Activated T-cell treated with anti-CD3 and anti-CD28 coated beads, Interleukin-2, amount 50 U/mL, for 72 hours (primary cell): ENCODE measurements around the gene HES4. TPM values are rescaled to one million over a fixed set of nuclear protein-coding genes. Genes with fewer than 3 reads are reported as not detected.

Experiments used
- ATAC-seq, 2 donors: fragments of 150-1000 bp; cut with Tn5 transposase; replicated peaks in 1 of 2; 2 replicates each; pipeline ENCODE4 v1.10.0; 2021; ENCODE audit warnings: moderate library complexity in 2 of 2, mild to moderate bottlenecking in 1 of 2
- DNase-seq, 2 donors: peaks; one replicate each; pipeline ENCODE4 v3.0.0; 2021 to 2022; ENCODE audit warnings: mixed read lengths in 1 of 2
- H3K27ac Mint-ChIP-seq: one replicate; pipeline ENCODE4 v1.8.0; 2022; ENCODE audit warnings: mild to moderate bottlenecking, moderate library complexity, mixed read lengths
- H3K27me3 Mint-ChIP-seq: one replicate; pipeline ENCODE4 v1.8.0; 2022; ENCODE audit warnings: low read depth, mixed read lengths
- H3K36me3 Mint-ChIP-seq, 2 donors: one replicate each; pipeline ENCODE4 v1.8.0; 2022; ENCODE audit warnings: mixed read lengths in 2 of 2, mild to moderate bottlenecking in 1 of 2; ENCODE audit not compliant: insufficient read depth in 2 of 2
- H3K4me1 Mint-ChIP-seq: one replicate; pipeline ENCODE4 v1.8.0; 2022; ENCODE audit warnings: low read depth, mixed read lengths
- H3K4me3 Mint-ChIP-seq, 2 donors: one replicate each; pipeline ENCODE4 v1.8.0; 2022; ENCODE audit warnings: mild to moderate bottlenecking in 2 of 2, mixed read lengths in 2 of 2, moderate library complexity in 2 of 2
- H3K9me3 Mint-ChIP-seq, 2 donors: one replicate each; pipeline ENCODE4 v1.8.0; 2022; ENCODE audit warnings: mixed read lengths in 2 of 2
- total RNA-seq, 2 donors: library from RNA; stranded (reverse); gene quantifications; one replicate each; pipeline ENCODE4 v1.2.3, GENCODE V29; 2022

Gene HES4
- total RNA-seq, 2 donors from 2014 or later, result 7.8 to 9.9 TPM

DNA sequence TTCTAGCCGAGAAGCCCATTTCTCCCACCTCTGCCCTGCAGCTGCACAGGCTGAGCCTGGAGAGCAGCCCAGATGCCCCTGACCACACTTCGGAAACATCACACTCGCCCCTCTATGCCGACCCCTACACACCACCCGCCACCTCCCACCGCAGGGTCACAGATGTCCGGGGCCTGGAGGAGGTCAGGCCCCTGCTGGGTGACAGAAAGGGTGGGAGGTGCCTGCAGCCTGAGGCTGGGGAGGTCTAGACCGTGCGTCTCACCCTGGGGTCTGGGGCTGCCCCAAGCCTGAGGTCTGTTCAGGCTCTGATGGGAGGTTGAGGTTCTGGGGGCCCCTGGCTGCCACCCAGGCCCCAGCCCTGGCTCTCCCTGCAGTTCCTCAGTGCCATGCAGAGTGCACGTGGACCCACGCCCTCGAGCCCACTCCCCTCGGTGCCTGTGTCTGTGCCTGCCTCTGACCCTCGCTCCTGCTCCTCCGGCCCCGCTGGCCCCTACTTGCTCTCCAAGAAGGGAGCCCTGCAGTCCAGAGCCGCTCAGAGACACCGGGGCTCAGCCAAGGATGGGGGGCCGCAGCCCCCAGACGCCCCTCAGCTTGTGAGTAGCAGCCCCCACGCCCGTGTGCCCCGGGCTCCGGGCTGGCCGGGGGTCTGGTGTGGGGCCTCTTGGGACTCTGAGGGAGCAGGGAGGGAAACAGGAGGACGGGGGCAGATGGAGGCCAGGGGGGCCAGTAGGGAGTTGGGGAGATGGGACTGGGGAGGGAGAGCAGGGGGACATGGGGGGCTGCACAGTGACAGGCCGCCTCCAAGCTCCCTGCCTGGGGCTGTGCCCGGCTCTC lies 26.2 kb downstream of the HES4 start:
- Mint-ChIP-seq H3K27ac (no peak overlapping the region), H3K4me3 (no peak overlapping the region)
- no peak for DNase-seq

DNA sequence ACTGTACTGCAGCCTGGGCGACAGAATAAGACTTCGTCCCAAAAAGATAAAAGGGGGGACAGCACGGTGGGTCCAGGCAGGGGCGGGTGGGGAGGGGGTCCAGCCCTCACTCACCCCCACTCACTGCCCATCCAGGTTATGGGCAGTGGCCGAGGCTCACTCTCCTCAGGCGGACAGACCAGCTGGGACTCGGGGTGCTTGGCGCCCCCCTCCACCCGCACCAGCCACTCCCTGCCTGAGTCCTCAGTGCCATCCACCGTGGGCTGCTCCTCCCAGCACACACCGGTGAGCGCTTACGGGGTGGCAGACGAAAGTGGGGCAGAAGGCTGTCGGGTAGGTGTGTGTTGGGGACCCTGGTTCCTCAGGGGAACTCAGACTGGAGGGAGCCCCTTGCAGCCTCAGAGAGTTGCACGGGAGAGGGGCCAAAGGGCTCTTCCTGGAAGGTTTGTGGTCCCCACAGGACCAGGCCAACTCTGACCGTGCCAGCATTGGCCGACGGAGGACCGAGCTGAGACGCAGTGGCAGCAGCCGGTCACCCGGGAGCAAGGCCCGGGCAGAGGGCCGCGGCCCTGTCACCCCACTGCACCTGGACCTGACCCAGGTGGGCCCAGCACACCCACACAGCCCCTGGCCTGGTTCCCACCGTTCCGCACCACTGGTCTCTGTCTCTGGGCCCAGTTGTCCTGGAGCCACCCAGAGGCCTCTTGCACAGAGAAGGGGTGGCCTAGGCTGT lies 27.0 kb downstream of the HES4 start:
- Mint-ChIP-seq H3K36me3 (no peaks in the 10 kb centered on the region), H3K27me3 (peaks cover 31% of the 10 kb centered on the region), H3K9me3 (peaks cover 0 to 6% of the 10 kb centered on the region in 2 donors), H3K27ac (no peak overlapping the region), H3K4me3 (no peak overlapping the region), H3K4me1 (no peaks in the 10 kb centered on the region)
- ATAC-seq (no peak), DNase-seq (no peak)

More for the DNA sequence above, 26.2 kb downstream of the HES4 start:
- H3K27me3 Mint-ChIP-seq, result peaks cover 24% of the 10 kb centered on the region
- H3K9me3 Mint-ChIP-seq, result peaks cover 0 to 6% of the 10 kb centered on the region in 2 donors
- H3K36me3 Mint-ChIP-seq, result no peaks in the 10 kb centered on the region
- no peaks in the 10 kb centered on the region for H3K4me1 Mint-ChIP-seq
- no peak for ATAC-seq

DNA sequence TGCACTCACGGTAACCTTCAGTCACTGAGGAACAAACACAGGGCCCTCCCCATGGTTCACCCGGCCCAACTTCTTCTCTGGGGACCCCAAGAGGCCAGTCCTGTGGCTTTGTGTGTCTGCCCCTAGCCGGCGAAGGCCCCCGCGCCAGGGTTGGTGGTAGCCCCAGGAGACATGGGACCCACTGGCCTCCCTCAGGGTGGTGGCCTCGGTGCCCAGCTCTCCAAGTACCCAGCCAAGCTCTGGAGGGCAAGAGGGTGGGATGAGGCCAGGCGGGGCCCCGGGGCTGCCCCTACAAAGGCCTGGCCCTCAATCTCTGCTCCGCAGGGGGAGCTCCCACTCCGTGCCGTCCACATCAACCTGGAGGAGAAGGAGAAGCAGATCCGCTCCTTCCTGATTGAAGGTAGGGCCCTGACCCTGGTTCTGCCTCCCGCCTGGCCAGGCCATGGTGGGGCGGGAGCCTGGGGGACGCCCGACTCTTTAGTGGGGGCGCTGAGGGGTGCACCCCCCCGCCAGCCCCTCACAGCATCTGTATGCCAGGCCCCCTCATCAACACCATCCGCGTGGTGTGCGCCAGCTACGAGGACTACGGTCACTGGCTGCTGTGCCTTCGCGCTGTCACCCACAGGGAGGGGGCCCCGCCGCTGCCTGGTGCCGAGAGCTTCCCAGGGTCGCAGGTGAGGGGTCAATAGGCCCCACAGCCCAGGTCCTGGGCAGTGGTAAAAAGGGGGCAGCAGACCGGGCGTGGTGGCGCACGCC lies 28.0 kb downstream of the HES4 start:
- Mint-ChIP-seq H3K9me3 (peaks cover 0 to 6% of the 10 kb centered on the region in 2 donors), H3K27ac (no peak overlapping the region), H3K4me1 (no peaks in the 10 kb centered on the region), H3K36me3 (no peaks in the 10 kb centered on the region), H3K4me3 (no peak overlapping the region), H3K27me3 (peaks cover 31% of the 10 kb centered on the region)
- no peak for DNase-seq
- ATAC-seq, result no peak

DNA sequence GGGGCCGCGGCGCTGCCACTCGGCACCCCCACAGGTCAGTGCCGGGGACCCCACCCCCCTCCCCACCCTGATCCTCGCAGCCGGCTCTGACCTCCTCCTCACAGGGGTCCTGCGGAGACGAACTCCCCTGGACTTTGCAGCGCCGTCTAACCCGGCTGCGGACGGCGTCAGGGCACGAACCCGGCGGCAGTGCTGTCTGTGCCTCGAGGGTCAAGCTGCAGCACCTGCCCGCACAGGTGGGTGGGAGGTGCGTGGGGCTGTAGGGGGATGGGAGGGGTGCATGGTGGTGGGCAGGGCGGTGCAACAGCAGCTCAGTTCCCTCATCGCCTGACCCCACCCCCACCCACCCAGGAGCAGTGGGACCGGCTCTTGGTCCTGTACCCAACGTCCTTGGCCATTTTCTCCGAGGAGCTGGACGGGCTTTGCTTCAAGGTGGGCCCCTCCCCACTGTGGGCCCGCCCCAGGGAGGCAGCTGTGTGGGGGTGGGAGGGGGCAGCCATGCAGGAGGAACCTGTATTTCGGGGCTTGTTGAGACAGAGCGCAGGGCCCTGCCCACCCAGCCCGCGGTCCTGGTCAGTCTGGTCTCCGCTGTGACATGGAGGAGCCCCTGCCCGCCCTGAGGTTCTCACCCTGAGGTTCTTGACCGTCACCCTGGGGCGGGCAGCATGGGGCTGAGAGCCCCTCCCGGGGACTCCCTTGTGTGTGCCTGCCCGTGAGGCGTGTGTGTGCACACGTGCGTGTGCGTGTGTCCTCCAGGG lies 28.7 kb downstream of the HES4 start:
- ATAC-seq (no peak), DNase-seq (no peak)
- Mint-ChIP-seq H3K4me1 (no peaks in the 10 kb centered on the region), H3K4me3 (no peak overlapping the region), H3K27me3 (peaks cover 31% of the 10 kb centered on the region), H3K9me3 (peaks cover 0 to 6% of the 10 kb centered on the region in 2 donors), H3K27ac (no peak overlapping the region), H3K36me3 (no peaks in the 10 kb centered on the region)

DNA sequence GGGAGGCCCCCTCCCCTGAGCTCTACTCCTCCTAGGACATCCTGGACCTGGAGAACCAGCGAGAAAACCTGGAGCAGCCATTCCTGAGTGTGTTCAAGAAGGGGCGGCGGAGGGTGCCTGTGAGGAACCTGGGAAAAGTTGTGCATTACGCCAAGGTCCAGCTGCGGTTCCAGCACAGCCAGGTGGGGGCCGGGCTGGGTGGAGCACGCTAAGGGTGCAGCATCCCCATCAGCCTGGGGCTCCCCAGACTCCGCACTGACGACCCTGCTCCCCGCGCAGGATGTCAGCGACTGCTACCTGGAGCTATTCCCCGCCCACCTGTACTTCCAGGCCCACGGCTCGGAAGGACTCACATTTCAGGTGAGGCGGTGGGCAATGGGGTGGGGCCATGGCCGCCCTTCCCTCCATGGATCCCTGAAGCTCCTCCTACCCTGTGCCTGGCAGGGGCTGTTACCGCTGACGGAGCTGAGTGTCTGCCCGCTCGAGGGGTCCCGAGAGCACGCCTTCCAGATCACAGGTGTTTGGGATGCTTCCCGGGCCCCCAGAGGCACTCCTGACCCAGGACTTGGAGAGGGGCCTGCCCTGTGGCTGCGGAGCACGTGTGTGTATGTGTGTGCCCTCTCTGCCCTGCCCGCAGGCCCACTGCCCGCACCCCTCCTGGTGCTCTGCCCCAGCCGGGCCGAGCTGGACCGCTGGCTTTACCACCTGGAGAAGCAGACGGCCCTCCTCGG lies 29.5 kb downstream of the HES4 start:
- Mint-ChIP-seq H3K4me1 (peaks cover 6% of the 10 kb centered on the region), H3K4me3 (no peak overlapping the region), H3K36me3 (no peaks in the 10 kb centered on the region), H3K27ac (no peak overlapping the region), H3K9me3 (peaks cover 0 to 6% of the 10 kb centered on the region in 2 donors), H3K27me3 (peaks cover 25% of the 10 kb centered on the region)
- no peak for ATAC-seq
- no peak for DNase-seq

DNA sequence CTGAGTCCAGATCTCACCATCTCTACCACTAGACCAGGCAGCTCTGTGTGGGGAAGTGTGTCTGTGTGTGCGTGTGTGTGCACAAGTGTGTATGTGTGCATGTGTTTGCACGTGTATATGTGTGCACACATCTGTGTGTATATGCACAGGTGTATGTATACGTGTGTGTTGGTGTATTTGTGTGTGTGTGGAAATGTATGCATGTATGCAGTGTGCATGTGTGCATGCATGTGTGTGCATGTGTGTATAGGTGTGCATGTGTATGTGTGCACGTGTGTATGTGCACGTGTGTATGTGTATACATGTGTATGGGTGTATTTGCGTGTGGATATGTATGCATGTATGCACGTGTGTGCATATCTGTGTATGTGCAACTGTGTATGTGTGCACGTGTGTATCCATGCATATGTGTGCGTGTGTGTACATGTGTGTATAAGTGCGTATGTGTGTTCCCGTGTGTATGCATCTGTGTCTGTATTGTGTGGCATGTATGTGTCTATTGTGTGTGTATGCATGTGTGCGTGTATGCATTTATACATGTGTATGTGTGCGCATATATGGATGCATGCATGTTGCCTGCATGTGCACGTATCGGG lies 30.5 kb downstream of the HES4 start:
- Mint-ChIP-seq H3K4me3 (no peak overlapping the region), H3K27ac (no peak overlapping the region), H3K27me3 (peaks cover 17% of the 10 kb centered on the region), H3K36me3 (no peaks in the 10 kb centered on the region), H3K9me3 (peaks cover 0 to 6% of the 10 kb centered on the region in 2 donors), H3K4me1 (peaks cover 7% of the 10 kb centered on the region)
- DNase-seq (no peak), ATAC-seq (no peak)

DNA sequence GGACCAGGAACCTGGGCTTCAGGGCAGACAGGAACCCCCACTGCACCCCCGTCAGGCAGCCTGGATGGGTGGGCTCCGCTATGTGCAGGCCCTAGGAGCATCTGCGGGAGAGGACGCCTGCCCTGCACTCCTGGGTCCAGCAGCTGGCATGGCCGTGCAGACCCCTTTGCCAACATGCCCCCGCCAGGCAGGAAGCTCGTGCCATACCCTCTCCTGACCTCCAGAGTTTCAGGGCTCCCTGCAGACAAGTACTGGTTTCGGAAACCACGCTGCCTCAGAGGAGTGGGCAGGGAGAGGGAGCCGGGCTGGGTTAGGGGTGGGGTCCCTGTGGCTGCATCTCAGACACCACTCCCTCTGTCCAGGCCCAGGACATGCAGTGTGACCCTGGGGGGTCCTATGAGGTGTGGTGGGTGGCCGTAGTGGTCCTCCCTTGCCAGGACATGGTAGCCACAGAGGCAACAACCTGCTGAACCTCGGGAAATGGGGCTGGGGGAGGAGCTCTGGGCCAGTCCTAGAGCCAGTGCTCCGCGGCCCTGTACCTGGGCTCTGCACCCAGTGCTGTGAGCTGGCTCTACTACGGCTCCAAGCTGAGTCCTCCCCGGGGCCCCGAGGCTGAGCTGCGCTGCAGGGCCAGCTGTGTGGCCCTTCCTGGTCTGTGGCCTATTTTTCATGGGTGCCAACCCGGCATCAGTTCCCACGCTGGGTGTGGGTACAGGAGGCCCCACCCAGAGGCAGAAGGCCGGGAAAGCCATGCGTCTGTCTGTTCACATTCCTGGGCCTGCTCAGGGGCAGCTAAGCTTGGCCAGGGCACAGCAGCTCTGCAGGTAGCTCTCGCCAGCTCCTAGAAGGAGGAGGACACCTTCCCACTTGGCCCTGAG lies 32.2 kb downstream of the HES4 start:
- Mint-ChIP-seq H3K4me1 (peaks cover 7% of the 10 kb centered on the region), H3K27me3 (peaks cover 17% of the 10 kb centered on the region), H3K27ac (no peak overlapping the region), H3K9me3 (peaks cover 0 to 6% of the 10 kb centered on the region in 2 donors), H3K36me3 (no peaks in the 10 kb centered on the region), H3K4me3 (peak overlapping the region in 1 of 2 donors; percentile 88)
- DNase-seq (no peak), ATAC-seq (no peak)

DNA sequence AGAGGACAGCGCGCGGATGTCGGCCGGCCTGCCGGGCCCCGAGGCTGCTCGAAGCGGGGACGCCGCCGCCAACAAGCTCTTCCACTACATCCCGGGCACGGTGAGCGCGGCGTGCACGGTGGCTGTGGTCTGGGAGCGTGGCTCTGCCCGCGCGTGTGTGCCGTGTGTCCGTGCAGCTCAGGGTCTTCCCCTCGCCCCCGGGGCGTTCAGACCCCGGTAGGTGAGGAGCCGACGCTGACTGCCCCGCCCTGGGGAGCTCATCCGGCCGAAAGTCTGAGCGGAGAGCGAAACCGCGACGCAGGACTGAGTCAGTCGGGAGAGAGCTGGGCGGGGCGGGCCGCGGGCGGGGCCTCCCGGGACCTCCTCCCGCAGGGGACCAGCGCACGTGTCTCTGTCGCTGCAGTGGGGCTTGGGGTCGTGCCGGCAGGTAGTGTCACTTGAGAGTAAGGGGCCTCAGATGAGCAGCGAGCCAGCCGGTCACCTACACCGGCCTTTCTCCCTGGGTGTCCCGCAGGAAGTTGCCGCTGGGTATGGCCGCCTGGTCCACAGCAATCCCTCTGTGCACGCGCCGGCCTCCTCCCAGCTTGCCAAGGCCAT lies 33.1 kb downstream of the HES4 start:
- peaks cover 17% of the 10 kb centered on the region for H3K27me3 Mint-ChIP-seq

DNA sequence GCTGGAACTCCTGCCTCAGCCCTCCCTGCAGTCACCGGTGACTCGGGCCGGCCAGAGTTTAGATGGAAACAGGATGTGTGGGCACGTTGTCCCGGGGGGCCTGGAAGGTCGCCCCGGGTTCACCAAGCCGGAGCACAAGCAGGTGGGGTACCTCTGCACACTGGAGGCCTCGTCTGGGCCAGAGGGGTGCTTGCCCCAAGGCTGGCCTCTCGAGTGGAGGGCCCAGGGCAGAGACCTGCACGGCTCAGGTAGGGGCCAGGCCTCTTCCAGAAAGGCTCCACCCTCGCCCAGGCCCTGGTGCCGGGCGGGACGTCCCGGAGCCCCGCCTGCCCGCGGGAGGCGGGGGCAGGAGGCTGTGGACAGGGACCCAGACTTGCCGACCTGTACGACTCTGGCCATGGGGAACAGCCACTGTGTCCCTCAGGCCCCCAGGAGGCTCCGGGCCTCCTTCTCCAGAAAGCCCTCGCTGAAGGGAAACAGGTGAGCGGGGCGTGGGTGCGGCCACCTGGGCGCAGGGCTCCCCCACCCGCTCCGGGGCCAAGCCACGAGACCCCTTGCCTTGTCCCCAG lies 33.7 kb downstream of the HES4 start, which contains the start of gene PLEKHN1:
Gene PLEKHN1, plus strand, starts transcription at position 348 of the 569 bp plus-strand sequence. Its CDS starts 50 bp downstream, at position 398.
- Mint-ChIP-seq H3K36me3 (peaks cover 0 to 2% of the 10 kb centered on the region in 2 donors), H3K4me1 (peaks cover 7% of the 10 kb centered on the region), H3K4me3 (peak within 1 kb of the TSS; percentile 87 to 88), H3K27ac (no peak within 1 kb of the TSS), H3K9me3 (peaks cover 0 to 6% of the 10 kb centered on the region in 2 donors), H3K27me3 (peaks cover 17% of the 10 kb centered on the region)
- ATAC-seq (peak; percentile 58 to 61), DNase-seq (peak; percentile 40 to 46)

More for the DNA sequence above, 33.1 kb downstream of the HES4 start:
- Mint-ChIP-seq H3K27ac (no peak overlapping the region), H3K36me3 (peaks cover 0 to 2% of the 10 kb centered on the region in 2 donors), H3K4me3 (peak overlapping the region; percentile 87 to 88), H3K9me3 (peaks cover 0 to 6% of the 10 kb centered on the region in 2 donors), H3K4me1 (peaks cover 7% of the 10 kb centered on the region)
- DNase-seq, result peak; percentile 81 to 88
- peak; percentile 90 to 94 for ATAC-seq

DNA sequence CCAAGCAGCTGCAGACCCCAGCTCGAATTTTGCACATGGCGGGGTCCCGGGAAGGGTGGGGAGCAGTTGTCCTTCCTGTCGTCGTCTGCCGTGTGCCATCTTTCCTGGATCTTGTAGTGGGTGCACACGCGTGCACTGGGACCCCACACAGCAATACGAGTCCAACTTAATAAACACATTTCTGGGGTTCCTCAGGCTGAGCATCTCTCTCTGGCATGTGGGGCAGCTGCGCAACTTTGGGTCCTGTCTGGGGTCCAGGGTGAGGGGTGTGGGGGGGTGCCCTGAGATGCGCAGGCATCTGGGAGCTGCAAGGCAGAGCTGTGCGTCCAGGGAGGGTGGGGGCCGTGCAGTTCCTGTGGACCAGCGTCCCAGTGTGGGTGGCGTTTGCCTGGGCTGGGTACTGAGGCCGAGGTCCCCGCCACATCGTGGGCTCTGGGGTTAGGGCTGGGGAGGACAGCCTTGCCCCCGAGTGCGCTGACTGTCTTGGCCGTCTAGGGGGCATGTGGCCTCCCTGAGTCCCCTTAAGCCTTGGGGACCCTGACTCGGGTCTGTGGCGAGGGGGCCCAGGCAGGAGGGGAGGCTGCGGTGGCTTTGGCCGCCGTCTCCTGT lies 34.3 kb downstream of the HES4 start:
- H3K4me1 Mint-ChIP-seq, result peaks cover 7% of the 10 kb centered on the region
- ATAC-seq (peak in 1 of 2 donors; percentile 2), DNase-seq (no peak)
- H3K4me3 Mint-ChIP-seq, result peak overlapping the region; percentile 37 to 64
- no peak overlapping the region for H3K27ac Mint-ChIP-seq
- peaks cover 17% of the 10 kb centered on the region for H3K27me3 Mint-ChIP-seq
- H3K36me3 Mint-ChIP-seq, result peaks cover 0 to 2% of the 10 kb centered on the region in 2 donors
- peaks cover 0 to 6% of the 10 kb centered on the region in 2 donors for H3K9me3 Mint-ChIP-seq
